HG03520 (cell line): ENCODE results near the gene CSNK2A2.
A peak's percentile ranks its signal among the peaks of the same experiment; 100 is the strongest.

Source experiments
- ATAC-seq: cut with Tn5 transposase; IDR thresholded peaks from one replicate; pipeline ENCODE4 v1.9.1; 2021; ENCODE audit warnings: mild to moderate bottlenecking, moderate library complexity; ENCODE audit not compliant: unreplicated experiment

The CSNK2A2 gene

DNA sequence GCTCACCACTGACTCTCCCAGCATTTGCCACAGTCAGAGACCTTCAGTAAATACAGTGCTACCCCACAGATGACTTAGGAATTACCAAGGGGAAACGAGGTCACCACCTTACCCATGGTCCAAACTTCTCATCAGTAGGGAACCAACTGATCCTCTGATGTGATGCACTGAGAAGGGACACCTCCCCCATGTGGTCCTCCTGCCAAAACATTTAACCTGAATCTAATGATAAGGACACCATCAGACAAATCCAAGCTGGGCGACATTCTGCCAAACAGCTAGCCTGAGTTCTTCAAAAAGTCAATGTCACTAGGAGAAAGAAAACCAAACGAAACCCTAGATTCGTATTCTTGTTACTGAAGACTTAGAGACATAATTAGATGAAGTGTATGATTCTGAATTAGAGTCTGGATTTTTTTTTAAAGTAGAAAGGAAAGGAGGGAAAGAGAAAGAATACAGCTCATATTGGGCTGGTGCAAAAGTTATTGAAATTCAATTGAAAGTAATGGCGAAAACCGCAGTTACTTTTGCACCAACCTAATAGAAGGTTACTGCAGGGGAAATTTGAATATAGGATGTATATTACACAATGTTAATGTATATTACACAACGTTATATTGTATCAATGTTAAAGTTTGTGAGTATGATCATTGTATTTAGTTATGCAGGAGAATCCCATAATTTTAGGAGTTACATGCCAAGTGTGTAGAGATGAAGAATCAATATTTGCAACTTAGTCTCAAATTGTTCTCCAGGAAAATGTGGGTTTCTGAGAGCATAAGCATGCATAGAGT lies 2.3 kb upstream of the CSNK2A2 start:
- no peak for ATAC-seq

DNA sequence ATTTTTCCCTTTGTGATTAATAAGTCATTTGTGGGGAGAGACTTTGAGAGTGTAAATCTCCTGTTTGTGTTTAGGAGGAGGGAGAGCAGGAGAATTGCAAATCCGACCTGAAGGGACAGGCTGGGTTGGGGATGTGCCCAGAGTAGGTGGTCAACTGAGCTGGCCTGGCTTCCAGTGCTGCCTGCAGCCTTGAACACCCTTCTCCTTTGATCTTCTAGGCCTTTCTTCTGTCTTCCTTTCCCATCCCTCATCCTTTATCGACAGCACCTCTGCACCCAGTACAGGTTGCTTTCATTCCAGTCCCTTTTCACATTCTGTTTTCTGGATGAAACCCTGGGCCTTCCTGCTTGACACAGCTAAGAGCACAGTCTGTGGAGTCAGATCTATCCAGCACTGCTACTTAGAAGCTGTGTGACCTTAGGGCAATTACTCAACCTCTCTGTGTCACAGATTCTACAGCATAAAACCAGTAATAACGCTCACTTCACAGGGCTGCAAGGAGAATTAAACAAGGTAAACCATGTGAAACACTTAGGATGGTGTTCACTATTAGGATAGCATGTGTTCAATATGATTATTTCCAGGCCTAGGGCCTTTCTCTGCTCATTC lies 1.0 kb upstream of the CSNK2A2 start:
- ATAC-seq, result no peak

- ATAC-seq, result peak; percentile 22
Observed at GRCh38 chr16:58197314-58198012, 443 bp downstream of the CSNK2A2 start.

GRCh38 chr16:58196898-58197313 lies 1.0 kb downstream of the CSNK2A2 start:
- ATAC-seq, result no peak

GRCh38 chr16:58195771-58196170 lies 2.1 kb downstream of the CSNK2A2 start:
- no peak for ATAC-seq

GRCh38 chr16:58195344-58195743 lies 2.6 kb downstream of the CSNK2A2 start:
- no peak for ATAC-seq

DNA sequence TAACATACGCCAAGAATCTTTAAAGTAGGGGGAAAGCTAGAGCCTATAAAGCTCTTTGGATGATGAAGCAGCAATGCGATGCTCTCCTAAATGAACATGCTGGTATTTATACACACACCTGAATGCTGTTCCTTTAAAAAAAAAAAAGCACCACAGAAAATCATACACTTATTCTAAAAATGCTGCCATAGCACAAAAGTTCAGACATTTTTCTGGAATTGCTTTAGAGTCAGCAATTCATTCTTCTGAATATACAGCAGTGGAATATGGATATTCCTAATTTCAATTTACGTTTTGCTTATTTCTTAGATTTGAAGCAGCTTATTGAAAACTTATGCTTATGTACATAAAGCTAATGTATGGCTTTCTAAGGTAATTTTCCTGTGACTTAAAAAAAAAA lies 3.1 kb downstream of the CSNK2A2 start:
- ATAC-seq, result no peak

DNA sequence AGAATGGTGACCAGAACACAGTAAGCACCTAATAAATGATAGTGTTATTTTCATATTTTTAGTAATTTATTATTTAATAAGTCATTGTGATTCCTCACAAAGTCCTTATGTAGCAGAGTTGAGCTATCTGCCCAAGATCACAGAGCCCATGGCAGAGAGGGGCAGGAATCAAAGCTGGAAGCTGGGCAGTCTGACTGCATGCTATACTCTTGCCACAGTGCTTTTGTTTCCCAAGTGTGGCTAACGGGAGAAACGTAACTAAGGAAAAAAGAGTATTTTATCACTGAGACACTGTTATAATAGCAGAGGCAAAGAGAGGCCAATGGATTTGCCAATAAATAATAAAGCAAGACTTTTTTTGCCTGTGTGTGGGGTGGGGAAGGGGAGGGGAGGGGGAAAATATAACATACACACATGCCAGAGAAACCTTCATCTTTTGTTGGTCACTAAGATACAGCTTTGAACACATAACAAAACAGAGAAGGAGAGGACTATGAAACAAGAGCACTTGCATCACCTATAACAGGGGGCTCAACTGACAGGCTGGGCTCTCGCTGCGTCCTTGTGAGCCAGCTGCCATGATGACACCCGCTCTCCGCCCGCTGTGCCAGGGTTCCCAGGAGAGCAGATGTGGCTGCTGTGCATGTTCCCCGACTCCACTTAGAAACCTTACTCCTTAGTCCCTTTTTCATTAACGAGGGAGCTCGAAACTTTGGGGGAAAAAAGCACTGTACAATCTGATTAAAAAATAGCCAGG lies 10.1 kb downstream of the CSNK2A2 start:
- no peak for ATAC-seq

DNA sequence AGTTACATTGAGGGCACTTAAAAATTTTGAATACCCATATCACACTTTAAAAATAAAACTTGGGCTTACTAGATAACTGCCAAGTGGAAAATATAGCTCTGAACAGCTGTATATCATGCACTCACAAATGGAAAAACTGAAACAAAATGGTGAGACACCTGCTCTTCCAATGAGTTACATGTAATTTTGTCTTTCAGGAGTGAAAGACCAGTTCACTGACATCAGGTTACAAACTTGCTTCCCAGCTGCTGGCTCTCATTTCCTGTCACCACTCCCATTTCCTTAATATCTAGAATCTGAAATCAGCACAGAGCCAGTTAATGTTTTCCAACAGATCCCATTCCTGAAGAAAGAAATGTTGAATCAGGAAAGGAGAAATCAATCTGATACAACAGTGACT lies 10.8 kb downstream of the CSNK2A2 start:
- ATAC-seq, result no peak

- no peak for ATAC-seq
Observed at GRCh38 chr16:58186176-58186944, 11.5 kb downstream of the CSNK2A2 start.

GRCh38 chr16:58177353-58177710 lies 20.6 kb downstream of the CSNK2A2 start:
- no peak for ATAC-seq

GRCh38 chr16:58176608-58177352 lies 21.1 kb downstream of the CSNK2A2 start:
- no peak for ATAC-seq

- no peak for ATAC-seq
Observed at GRCh38 chr16:58170223-58170622, 27.7 kb downstream of the CSNK2A2 start.

GRCh38 chr16:58160855-58161254 lies 37.1 kb downstream of the CSNK2A2 start:
- no peak for ATAC-seq

- no peak for ATAC-seq
Observed at GRCh38 chr16:58158725-58159124, 39.2 kb downstream of the CSNK2A2 start.

- ATAC-seq, result no peak
Observed at GRCh38 chr16:58157951-58158540, 39.9 kb downstream of the CSNK2A2 start.

DNA sequence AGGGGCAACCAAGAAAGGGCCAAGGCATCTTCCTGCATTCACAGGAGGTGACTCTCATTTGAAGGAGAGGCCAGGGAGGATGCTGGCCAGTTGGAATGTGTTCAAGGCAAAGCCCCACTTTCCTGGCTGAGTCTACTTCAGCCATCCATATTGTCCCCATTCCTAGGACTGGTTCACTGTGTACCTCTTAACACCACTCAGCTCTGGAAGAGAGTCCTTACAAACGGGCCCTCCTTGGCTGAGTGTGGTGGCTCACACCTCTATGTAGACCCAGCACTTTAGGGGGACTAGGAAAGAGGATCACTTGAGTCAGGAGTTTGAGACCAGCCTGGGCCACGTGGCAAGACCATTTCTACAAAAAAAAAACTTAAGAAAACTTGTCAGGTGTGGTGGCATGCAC lies 40.7 kb downstream of the CSNK2A2 start:
- no peak for ATAC-seq

DNA sequence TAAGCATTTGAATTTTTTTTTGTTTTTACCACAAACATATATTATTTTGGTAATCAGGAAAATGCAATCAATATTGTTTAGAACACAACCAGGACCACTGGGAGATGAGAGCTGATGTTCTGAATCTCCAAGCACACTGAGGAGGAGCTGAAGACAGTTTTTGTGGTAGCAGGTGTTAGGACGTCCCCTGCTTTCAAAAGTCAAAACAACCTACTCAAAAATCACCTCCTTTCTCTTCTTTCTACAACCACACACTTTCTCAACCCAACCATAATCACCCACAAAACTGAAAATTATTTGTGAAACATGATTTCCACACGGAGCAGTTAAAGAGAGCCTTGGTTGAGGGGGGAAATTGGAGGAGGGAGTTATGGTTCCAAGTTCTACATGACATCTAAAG lies 42.1 kb downstream of the CSNK2A2 start:
- ATAC-seq, result no peak

- ATAC-seq, result no peak
Observed at GRCh38 chr16:58154345-58154744, 43.6 kb downstream of the CSNK2A2 start.
